Panc1 (cell line): ENCODE measurements around the gene TFEC. TPM values are rescaled to one million over a fixed set of nuclear protein-coding genes. Genes with fewer than 3 reads are reported as not detected.

ENCODE experiments used
- ATAC-seq: fragments of 200-7000 bp; cut with Tn5 transposase; 2 replicates; pipeline ENCODE4 v1.9.1; 2020; ENCODE audit warnings: mild to moderate bottlenecking, moderate library complexity
- BruUV-seq: library from RNA; stranded (reverse); fragments of 400-500 nt; replicated peaks from 2 replicates; lab custom pipeline; 2021; lab: Mats Ljungman, UMichigan
- CTCF ChIA-PET: fragments of 300-600 bp; sonication (Branson Sonifier 250); formaldehyde crosslinking; loops from one replicate; lab custom pipeline; 2022; ENCODE audit warnings: antibody characterized with exemption; lab: Charles Lee
- POLR2A ChIA-PET: fragments of 300-600 bp; sonication (Branson Sonifier 250); formaldehyde crosslinking; loops from one replicate; lab custom pipeline; 2022; ENCODE audit warnings: antibody characterized with exemption; lab: Charles Lee
- DNase-seq: peaks from one replicate; pipeline ENCODE4 v3.0.0-alpha.2; 2010; ENCODE audit warnings: low read depth, low spot score
- H3K27ac ChIP-seq: 2 replicates; pipeline ENCODE4 v1.5.1; 2011; ENCODE audit warnings: mild to moderate bottlenecking, low read length, inconsistent platforms
- H3K27me3 ChIP-seq: fragments of 200-500 bp; sonication (Bioruptor generic); 2 replicates; pipeline ENCODE4 v1.6.0; 2014; ENCODE audit warnings: low read length, inconsistent platforms; ENCODE audit not compliant: control insufficient read depth, insufficient read depth
- H3K36me3 ChIP-seq: fragments of 200-500 bp; sonication (Bioruptor generic); 2 replicates; pipeline ENCODE4 v1.5.1; 2014; ENCODE audit warnings: inconsistent platforms, mild to moderate bottlenecking, low read length, moderate library complexity; ENCODE audit not compliant: control insufficient read depth, insufficient read depth
- H3K4me1 ChIP-seq: 2 replicates; pipeline ENCODE4 v1.5.1; 2011; ENCODE audit warnings: inconsistent platforms, mild to moderate bottlenecking, low read length, moderate library complexity; ENCODE audit not compliant: control insufficient read depth, insufficient read depth
- H3K4me3 ChIP-seq, 2 experiments: 2 replicates each; pipeline ENCODE4 v1.5.1; 2011 to 2012; ENCODE audit warnings: low read depth in 2 of 2, low read length in 2 of 2, mild to moderate bottlenecking in 2 of 2, inconsistent platforms in 1 of 2, moderate library complexity in 1 of 2
- H3K9me3 ChIP-seq: fragments of 200-500 bp; sonication (Bioruptor generic); 2 replicates; pipeline ENCODE4 v1.5.1; 2014; ENCODE audit warnings: low read depth, mild to moderate bottlenecking, inconsistent platforms, low read length, moderate library complexity; ENCODE audit not compliant: control insufficient read depth, insufficient read depth
- POLR2AphosphoS5 ChIP-seq: IDR thresholded peaks from 2 replicates; pipeline ENCODE4 v1.6.1; 2012; ENCODE audit warnings: mild to moderate bottlenecking, low read depth, low read length, moderate library complexity
- SIN3A ChIP-seq: IDR thresholded peaks from 2 replicates; pipeline ENCODE4 v1.6.1; 2012; ENCODE audit warnings: low read depth, mild to moderate bottlenecking, low read length, moderate library complexity, borderline replicate concordance; ENCODE audit not compliant: insufficient read depth
- TCF7L2 ChIP-seq: IDR thresholded peaks from 2 replicates; pipeline ENCODE4 v1.6.1; 2011; ENCODE audit warnings: mild to moderate bottlenecking, low read depth, low read length, inconsistent platforms
- in situ Hi-C: cut with HindIII; loops from 2 replicates; pipeline ENCODE4 v1.10.0; 2016; ENCODE audit warnings: low sequenced_read_pairs, low pct_unique_long_range_greater_than_20kb
- intact Hi-C: fragments of 100-400 bp; cut with micrococcal nuclease; formaldehyde crosslinking; loops from one replicate; pipeline ENCODE4 v1.10.0; 2022; ENCODE audit not compliant: unreplicated experiment
- total RNA-seq: library from RNA; stranded (reverse); gene quantifications from one replicate; pipeline ENCODE4 v1.2.1, GENCODE V29; 2021; ENCODE audit not compliant: unreplicated experiment
- TF ChIP-seq, protein P1 (sequence below): fragments of 450-650 bp; IDR thresholded peaks from 2 replicates; pipeline ENCODE4 v1.5.1; 2017; ENCODE audit warnings: mild to moderate bottlenecking
- TF ChIP-seq, protein P2 (sequence below), 2 experiments: IDR thresholded peaks; 2 replicates each; pipeline ENCODE4 v1.6.1; 2011 to 2012; ENCODE audit warnings: low read depth in 2 of 2, control low read depth in 1 of 2, low read length in 1 of 2, mild to moderate bottlenecking in 1 of 2, moderate library complexity in 1 of 2; ENCODE audit not compliant: insufficient read depth in 1 of 2

Gene TFEC
- total RNA-seq, 1 experiment from 2014 or later, result not detected

DNA sequence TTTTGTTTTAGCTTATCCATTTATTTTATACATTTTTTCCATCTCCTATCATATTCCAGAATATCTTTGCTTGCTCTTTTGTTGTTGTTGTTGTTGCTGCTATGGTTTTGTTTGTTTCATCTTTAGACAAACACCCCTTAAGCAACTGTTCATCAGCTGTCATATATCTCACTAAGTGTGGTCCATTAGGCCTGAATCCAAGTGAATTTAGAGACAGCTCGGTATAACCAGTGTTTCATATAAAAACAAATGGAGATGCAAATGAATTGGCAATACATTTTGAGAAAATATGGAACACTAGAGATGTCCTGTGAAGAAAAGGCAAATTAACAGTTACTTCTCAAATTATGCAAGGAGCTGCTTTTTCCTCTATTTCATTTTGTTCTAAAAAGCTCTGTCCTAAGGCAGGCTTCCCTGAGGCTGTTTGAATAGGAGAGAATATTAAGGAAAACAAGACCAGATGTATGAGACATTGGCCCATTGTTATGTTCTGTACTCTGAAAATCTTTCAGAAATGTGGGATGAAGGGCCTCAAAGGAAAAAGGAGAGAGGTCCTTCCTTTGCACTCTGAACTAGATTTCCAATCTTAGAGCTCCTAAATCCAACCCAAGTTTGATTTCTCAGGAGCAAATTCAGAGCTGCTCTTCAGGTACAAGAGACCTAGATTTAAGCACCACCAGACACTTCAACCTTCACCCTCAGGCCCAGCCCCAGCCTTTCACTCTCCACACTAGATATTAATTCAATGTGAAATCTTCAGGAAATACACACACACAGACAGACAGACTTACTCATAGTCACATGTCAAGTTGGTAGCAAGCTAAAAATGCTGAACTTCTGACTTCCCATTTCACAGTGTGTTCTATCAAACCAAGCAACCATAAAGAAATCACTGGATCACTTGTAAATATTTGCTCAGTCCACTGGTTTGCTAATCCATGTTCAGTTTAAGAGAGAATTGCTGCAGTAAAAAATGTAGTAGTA, 5.4 kb downstream of the TFEC start:
- CTCF ChIA-PET, result interaction anchor here (0.6 kb wide), 1 partner anchor 211 kb away, joined by 3 read pairs; no protein-coding TSS in a partner anchor
- DNase-seq, result no peak
- TF ChIP-seq, protein P1, sequence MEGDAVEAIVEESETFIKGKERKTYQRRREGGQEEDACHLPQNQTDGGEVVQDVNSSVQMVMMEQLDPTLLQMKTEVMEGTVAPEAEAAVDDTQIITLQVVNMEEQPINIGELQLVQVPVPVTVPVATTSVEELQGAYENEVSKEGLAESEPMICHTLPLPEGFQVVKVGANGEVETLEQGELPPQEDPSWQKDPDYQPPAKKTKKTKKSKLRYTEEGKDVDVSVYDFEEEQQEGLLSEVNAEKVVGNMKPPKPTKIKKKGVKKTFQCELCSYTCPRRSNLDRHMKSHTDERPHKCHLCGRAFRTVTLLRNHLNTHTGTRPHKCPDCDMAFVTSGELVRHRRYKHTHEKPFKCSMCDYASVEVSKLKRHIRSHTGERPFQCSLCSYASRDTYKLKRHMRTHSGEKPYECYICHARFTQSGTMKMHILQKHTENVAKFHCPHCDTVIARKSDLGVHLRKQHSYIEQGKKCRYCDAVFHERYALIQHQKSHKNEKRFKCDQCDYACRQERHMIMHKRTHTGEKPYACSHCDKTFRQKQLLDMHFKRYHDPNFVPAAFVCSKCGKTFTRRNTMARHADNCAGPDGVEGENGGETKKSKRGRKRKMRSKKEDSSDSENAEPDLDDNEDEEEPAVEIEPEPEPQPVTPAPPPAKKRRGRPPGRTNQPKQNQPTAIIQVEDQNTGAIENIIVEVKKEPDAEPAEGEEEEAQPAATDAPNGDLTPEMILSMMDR, result no peak
- no peak for TF ChIP-seq POLR2AphosphoS5
- TF ChIP-seq SIN3A, result no peak
- TF ChIP-seq, protein P2, sequence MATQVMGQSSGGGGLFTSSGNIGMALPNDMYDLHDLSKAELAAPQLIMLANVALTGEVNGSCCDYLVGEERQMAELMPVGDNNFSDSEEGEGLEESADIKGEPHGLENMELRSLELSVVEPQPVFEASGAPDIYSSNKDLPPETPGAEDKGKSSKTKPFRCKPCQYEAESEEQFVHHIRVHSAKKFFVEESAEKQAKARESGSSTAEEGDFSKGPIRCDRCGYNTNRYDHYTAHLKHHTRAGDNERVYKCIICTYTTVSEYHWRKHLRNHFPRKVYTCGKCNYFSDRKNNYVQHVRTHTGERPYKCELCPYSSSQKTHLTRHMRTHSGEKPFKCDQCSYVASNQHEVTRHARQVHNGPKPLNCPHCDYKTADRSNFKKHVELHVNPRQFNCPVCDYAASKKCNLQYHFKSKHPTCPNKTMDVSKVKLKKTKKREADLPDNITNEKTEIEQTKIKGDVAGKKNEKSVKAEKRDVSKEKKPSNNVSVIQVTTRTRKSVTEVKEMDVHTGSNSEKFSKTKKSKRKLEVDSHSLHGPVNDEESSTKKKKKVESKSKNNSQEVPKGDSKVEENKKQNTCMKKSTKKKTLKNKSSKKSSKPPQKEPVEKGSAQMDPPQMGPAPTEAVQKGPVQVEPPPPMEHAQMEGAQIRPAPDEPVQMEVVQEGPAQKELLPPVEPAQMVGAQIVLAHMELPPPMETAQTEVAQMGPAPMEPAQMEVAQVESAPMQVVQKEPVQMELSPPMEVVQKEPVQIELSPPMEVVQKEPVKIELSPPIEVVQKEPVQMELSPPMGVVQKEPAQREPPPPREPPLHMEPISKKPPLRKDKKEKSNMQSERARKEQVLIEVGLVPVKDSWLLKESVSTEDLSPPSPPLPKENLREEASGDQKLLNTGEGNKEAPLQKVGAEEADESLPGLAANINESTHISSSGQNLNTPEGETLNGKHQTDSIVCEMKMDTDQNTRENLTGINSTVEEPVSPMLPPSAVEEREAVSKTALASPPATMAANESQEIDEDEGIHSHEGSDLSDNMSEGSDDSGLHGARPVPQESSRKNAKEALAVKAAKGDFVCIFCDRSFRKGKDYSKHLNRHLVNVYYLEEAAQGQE (IDR thresholded peaks at IDR 0.05; ENCODE audit: insufficient read depth in 1 of 2, low read depth in 2 of 2, low read length in 1 of 2), result no peak
- no peak for TF ChIP-seq TCF7L2

DNA sequence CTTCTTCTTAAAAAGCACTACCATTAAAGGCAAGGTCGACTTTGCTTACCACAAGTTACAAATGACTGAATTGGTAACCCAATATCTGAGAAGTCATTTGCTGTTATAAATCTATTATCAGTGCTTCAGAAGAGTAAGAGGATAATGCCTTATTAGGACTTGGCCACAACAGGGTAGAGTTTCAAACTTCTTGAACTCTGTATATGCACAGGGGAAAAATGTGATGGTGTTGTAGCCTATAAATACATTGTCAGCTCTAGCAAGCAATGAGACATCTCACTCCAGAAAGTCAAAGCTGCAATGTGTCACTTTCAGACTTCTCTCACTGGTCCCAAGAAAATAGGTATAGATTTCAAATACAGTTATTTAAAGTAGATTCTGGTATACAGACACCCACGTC, 9.3 kb downstream of the TFEC start:
- Histone ChIP-seq H3K4me1 (no peaks in the 10 kb centered on the region), H3K27me3 (no peaks in the 10 kb centered on the region), H3K27ac (no peak overlapping the region), H3K4me3 (no peak overlapping the region), H3K36me3 (no peaks in the 10 kb centered on the region), H3K9me3 (no peaks in the 10 kb centered on the region)
- ATAC-seq (no peak), DNase-seq (no peak)
- ChIA-PET CTCF (no interaction called here), POLR2A (no interaction called here)
- intact Hi-C loops (no loop called here), in situ Hi-C loops (no loop called here)
- no TSS peak for BruUV-seq
- TF ChIP-seq SIN3A, result no peak
- TF ChIP-seq, protein P2 (IDR thresholded peaks at IDR 0.05; ENCODE audit: insufficient read depth in 1 of 2, low read depth in 2 of 2, low read length in 1 of 2), result no peak
- no peak for TF ChIP-seq POLR2AphosphoS5
- TF ChIP-seq, protein P1, result no peak
- no peak for TF ChIP-seq TCF7L2

More for the DNA sequence above, 5.4 kb downstream of the TFEC start:
- BruUV-seq, result no TSS peak
- no peak for ATAC-seq
- Histone ChIP-seq H3K4me3 (no peak overlapping the region), H3K27me3 (no peaks in the 10 kb centered on the region), H3K9me3 (no peaks in the 10 kb centered on the region), H3K27ac (no peak overlapping the region), H3K4me1 (no peaks in the 10 kb centered on the region), H3K36me3 (no peaks in the 10 kb centered on the region)
- POLR2A ChIA-PET, result no interaction called here
- in situ Hi-C loops (no loop called here), intact Hi-C loops (no loop called here)
